Melanocyte of skin (primary cell): ENCODE data around the gene RETSAT. TPM values are rescaled to one million over a fixed set of nuclear protein-coding genes. Genes with fewer than 3 reads are reported as not detected.

Experiments
- small RNA-seq, 2 donors: library from RNA; depleted of rRNA; stranded (forward); fragments of <200 nt; gene quantifications; one replicate each; pipeline ENCODE3, GENCODE V24; 2012
- total RNA-seq, 2 donors: library from RNA; depleted of rRNA; stranded (reverse); fragments of >200 nt; gene quantifications; 2 replicates each; pipeline ENCODE4 v1.2.3, GENCODE V29; 2012

The RETSAT gene
- total RNA-seq: 100 to 1,000 TPM; 126 to 130 TPM

DNA sequence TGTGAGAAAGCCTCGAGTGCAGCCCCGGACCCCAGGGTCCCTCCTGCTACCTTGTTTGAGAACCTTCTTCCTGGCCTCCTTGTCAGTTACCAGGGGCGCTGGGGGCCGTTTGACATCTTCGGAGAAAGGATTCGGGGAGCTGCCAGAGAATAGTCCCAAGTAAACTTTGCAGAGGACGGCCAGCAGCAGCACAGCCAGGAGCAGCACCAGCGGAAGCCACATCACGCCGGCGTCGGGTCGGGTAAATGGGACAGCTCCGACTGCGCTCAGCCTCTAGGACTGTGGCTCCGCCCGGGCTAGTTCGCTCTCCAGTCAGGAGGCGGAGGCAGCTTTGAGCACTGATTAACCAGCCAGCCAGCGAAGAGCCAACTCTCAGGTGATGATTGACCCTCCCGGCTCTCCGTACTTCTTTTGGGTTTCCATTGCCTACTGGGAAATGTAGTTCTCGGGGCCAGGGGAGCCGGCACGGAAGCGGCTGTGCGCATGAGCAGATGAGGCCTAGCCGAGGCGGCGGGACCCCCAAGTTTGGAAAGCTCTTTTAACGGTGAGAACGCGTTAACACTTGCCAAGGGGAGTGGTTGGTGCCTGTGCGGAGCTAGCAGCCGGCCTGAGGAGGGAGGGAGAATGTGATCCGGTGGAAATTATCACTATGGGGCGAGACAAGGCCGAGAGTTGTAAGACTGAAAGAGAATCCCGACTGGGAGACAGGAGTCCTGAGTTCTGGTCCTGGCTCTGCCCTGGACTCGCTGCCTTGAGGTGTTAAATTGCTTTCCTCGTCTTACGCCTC, at the start of gene RETSAT, which contains the start of gene ELMOD3:
TSS of gene RETSAT (minus strand) at position 243 of the 787 bp plus-strand sequence. CDS start at position 222, 21 bp downstream.
TSS of gene ELMOD3 (plus strand) at position 484 of the 787 bp plus-strand sequence. CDS start 2,430 bp downstream, outside the sequence.

DNA sequence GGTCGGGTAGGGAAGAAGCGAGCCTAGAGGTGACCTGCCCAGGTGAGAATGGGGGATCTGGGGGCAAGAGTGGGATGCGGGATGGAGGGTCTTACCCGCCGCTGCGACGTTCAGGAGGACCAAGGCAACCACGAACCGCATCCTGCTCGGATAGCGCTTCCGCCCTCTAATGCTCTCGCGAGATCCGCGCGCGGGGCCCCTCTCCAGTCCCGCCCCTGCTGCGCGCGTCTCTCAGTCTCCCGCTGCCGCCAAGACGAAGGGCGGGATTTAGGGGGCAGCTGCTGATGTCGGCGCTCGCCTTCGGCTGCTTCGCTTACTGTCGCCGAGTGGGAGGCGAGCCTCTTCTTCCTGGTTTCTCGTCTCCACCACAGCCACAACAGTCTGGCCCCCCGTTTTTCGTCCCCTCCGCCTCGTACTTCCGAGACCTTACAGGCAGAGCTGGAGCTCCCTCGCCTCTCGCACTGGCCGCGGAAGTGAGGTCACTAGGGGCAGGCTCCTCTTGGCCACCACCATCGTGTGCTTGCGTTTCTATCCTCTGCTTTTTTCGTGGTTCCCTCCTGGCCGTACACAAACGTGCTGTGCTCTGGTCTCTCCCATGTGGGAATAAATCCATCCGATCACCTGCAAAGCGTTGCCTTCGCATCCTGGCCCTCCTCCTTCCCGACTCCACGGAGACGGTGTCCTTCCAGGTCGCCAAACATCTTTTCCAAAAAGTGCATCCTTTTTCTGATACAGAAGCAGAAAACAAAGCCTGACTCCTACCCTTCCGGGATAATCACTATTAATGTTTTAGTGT, 26.3 kb downstream of the RETSAT start, which contains the start of gene TGOLN2:
TSS of gene TGOLN2 (minus strand) at position 168 of the 796 bp plus-strand sequence. CDS start at position 141, 27 bp downstream.

Small RNA genes lying within 50 kb of the gene (small RNA-seq; reads per million reads assigned to genes)
- gene AC062037.1 (0 reads per million in 2 donors), gene AC062037.2 (0 reads per million in 2 donors), gene RF00019 (0 reads per million in 2 donors), gene RN7SL113P (0 to 0.64 reads per million in 2 donors)

Other genes starting within 250 kb of the RETSAT start
- gene TCF7L1, start 221.1 kb downstream of the RETSAT start, total RNA-seq: 1 to 10 TPM; 2.8 to 3.0 TPM
- gene TGOLN2, start 26.5 kb downstream of the RETSAT start, total RNA-seq: 10 to 100 TPM; 69.5 to 84.6 TPM
- 10 to 100 TPM; 21.3 to 22.0 TPM for gene ELMOD3, start 241 bp upstream of the RETSAT start, total RNA-seq
- 10 to 100 TPM; 16.2 to 37.0 TPM for gene CAPG, start 55.8 kb upstream of the RETSAT start, total RNA-seq
- gene SH2D6, start 64.2 kb upstream of the RETSAT start, total RNA-seq: 1 to 10 TPM in 1 of 2 donors, under 1 TPM in 1; 0.33 to 1.4 TPM
- 100 to 1,000 TPM in 1 of 2 donors, 10 to 100 TPM in 1; 74.7 to 258 TPM for gene MAT2A, start 184.6 kb upstream of the RETSAT start, total RNA-seq
- 10 to 100 TPM; 29.9 to 47.0 TPM for gene GGCX, start 207.0 kb upstream of the RETSAT start, total RNA-seq
- gene VAMP8, start 223.1 kb upstream of the RETSAT start, total RNA-seq: 10 to 100 TPM; 12.0 to 27.6 TPM
- gene VAMP5, start 229.9 kb upstream of the RETSAT start, total RNA-seq: 10 to 100 TPM; 10.7 to 11.0 TPM
- gene RNF181, start 241.2 kb upstream of the RETSAT start, total RNA-seq: 100 to 1,000 TPM; 151 to 162 TPM
- 1 to 10 TPM; 8.0 to 8.9 TPM for gene TMEM150A, start 248.2 kb upstream of the RETSAT start, total RNA-seq